K562 (cell line): ENCODE data around the gene PRKAR1A. TPM values are rescaled to one million over a fixed set of nuclear protein-coding genes. Genes with fewer than 3 reads are reported as not detected.

Experiments
- ATAC-seq: fragments of 200-7000 bp; cut with Tn5 transposase; 3 replicates; pipeline ENCODE4 v1.9.1; 2020; ENCODE audit warnings: moderate library complexity
- BruUV-seq: library from RNA; stranded (reverse); fragments of 400-500 nt; replicated peaks from 2 replicates; lab custom pipeline; 2021; lab: Mats Ljungman, UMichigan
- CTCF ChIA-PET: fragments of 300-600 bp; formaldehyde crosslinking; extraction: SDS; loops from one replicate; lab custom pipeline; 2021; ENCODE audit warnings: low intra/inter-chr PET ratio; lab: Yijun Ruan, JAX
- POLR2A ChIA-PET: fragments of 300-600, 350-650 bp; sonication (Branson Sonifier 250); formaldehyde crosslinking; extraction: SDS; loops from one replicate; lab custom pipeline; 2021; ENCODE audit warnings: antibody characterized with exemption, inconsistent platforms; lab: Yijun Ruan, JAX
- DNase-seq, 4 experiments: peaks; one replicate each; pipeline versions ENCODE4 v3.0.0 to v3.0.0-alpha.2; 2011 to 2018; ENCODE audit warnings: low spot score in 3 of 4, mixed read lengths in 3 of 4; ENCODE audit errors: extremely low read depth in 1 of 4
- FAIRE-seq: peaks from 2 replicates; lab custom pipeline; 2011; peaks lifted over from hg19 to GRCh38; lab: Jason Lieb, UNC
- H2AFZ ChIP-seq: 2 replicates; pipeline ENCODE4 v1.6.0; 2011; ENCODE audit warnings: low read depth, low read length, control low read depth, inconsistent platforms
- H3K27ac ChIP-seq: fragments of 200-600 bp; 3 replicates; pipeline ENCODE4 v1.8.0; 2011; ENCODE audit warnings: low read depth, mild to moderate bottlenecking, control low read depth, inconsistent platforms, low read length, moderate library complexity, mixed read lengths; ENCODE audit errors: extremely low read depth
- H3K27me3 ChIP-seq, 2 experiments: fragments of 300-600 bp in 1 of 2; 2 replicates in 1 of 2; 3 replicates in 1 of 2; pipeline versions ENCODE4 v1.6.0 to v1.8.0; 2011; ENCODE audit warnings: inconsistent platforms in 2 of 2, low read length in 2 of 2, mild to moderate bottlenecking in 1 of 2, mixed read lengths in 1 of 2, moderate library complexity in 1 of 2; ENCODE audit not compliant: control insufficient read depth in 2 of 2, insufficient read depth in 2 of 2
- H3K36me3 ChIP-seq: fragments of 300-600 bp; 3 replicates; pipeline ENCODE4 v1.8.0; 2011; ENCODE audit warnings: mild to moderate bottlenecking, low read length, inconsistent platforms; ENCODE audit not compliant: control insufficient read depth, insufficient read depth
- H3K4me1 ChIP-seq, 2 experiments: fragments of 200-600 bp in 1 of 2; replicated peaks in 1 of 2; 2 replicates in 1 of 2; 3 replicates in 1 of 2; pipeline versions ENCODE4 v1.5.1 to v1.8.0; 2011; ENCODE audit warnings: inconsistent platforms in 2 of 2, low read length in 2 of 2, mild to moderate bottlenecking in 1 of 2, mixed read lengths in 1 of 2, moderate library complexity in 1 of 2; ENCODE audit not compliant: control insufficient read depth in 2 of 2, insufficient read depth in 2 of 2
- H3K4me2 ChIP-seq: 2 replicates; pipeline ENCODE4 v1.6.1; 2011; ENCODE audit warnings: low read length, control low read depth, inconsistent platforms, mixed read lengths; ENCODE audit not compliant: insufficient read depth
- H3K4me3 ChIP-seq: fragments of 200-600 bp; sonication (generic), shearing (Covaris generic); 2 replicates; pipeline ENCODE4 v1.5.1; 2016; ENCODE audit warnings: control low read depth, inconsistent platforms
- H3K79me2 ChIP-seq: fragments of 200-600 bp; 3 replicates; pipeline ENCODE4 v1.8.0; 2011; ENCODE audit warnings: low read length, inconsistent platforms; ENCODE audit not compliant: control insufficient read depth, insufficient read depth
- H3K9ac ChIP-seq, 2 experiments: 2 replicates each; pipeline versions ENCODE4 v1.6.0 to v1.6.1; 2011; ENCODE audit warnings: low read depth in 2 of 2, low read length in 2 of 2, control low read depth in 1 of 2, inconsistent platforms in 1 of 2, mild to moderate bottlenecking in 1 of 2, mixed read lengths in 1 of 2; ENCODE audit not compliant: insufficient read depth in 1 of 2
- H3K9me1 ChIP-seq: one replicate; pipeline ENCODE4 v1.6.0; 2011; ENCODE audit warnings: inconsistent platforms, mild to moderate bottlenecking, low read length, moderate library complexity; ENCODE audit not compliant: control insufficient read depth, insufficient read depth
- H3K9me3 ChIP-seq: replicated peaks from 2 replicates; pipeline ENCODE4 v1.5.1; 2011; ENCODE audit warnings: low read depth, low read length, inconsistent platforms; ENCODE audit not compliant: control insufficient read depth, insufficient read depth
- H4K20me1 ChIP-seq: replicated peaks from 2 replicates; pipeline ENCODE4 v1.6.1; 2011; ENCODE audit warnings: low read length, inconsistent platforms, mixed read lengths; ENCODE audit not compliant: control insufficient read depth, insufficient read depth
- DNMT1 ChIP-seq: fragments of 450-650 bp; IDR thresholded peaks from 2 replicates; pipeline ENCODE4 v1.6.1; 2016; ENCODE audit warnings: antibody characterized with exemption, mild to moderate bottlenecking
- GTF2E2 ChIP-seq: fragments of 200-800 bp; sonication (Bioruptor generic); IDR thresholded peaks from 2 replicates; pipeline ENCODE4 v1.6.1; 2016; ENCODE audit warnings: missing genetic modification characterization, missing compliant biosample characterization
- HNRNPK ChIP-seq: fragments of 200-400 bp; formaldehyde crosslinking; IDR thresholded peaks from one replicate; pipeline ENCODE4 v1.6.1; 2018; ENCODE audit warnings: mild to moderate bottlenecking, low read depth, low read length; ENCODE audit not compliant: poor library complexity, severe bottlenecking
- JUNB ChIP-seq: fragments of 450-650 bp; formaldehyde crosslinking; conservative IDR thresholded peaks from 2 replicates; pipeline ENCODE4 v1.4.0; 2020; ENCODE audit warnings: mild to moderate bottlenecking
- NFE2 ChIP-seq: IDR thresholded peaks from 2 replicates; pipeline ENCODE4 v1.6.1; 2014; ENCODE audit warnings: antibody characterized with exemption, low read depth
- RAD21 ChIP-seq, 2 experiments: fragments of 250-450 bp in 1 of 2; fragments of 450-650 bp in 1 of 2; sonication (Bioruptor Pico) in 1 of 2; formaldehyde crosslinking in 1 of 2; IDR thresholded peaks in 1 of 2; conservative IDR thresholded peaks in 1 of 2; 2 replicates each; pipeline versions ENCODE4 v1.4.0 to v1.8.0; 2020 to 2022; ENCODE audit warnings: mild to moderate bottlenecking in 2 of 2, moderate library complexity in 1 of 2
- ZNF311 ChIP-seq: fragments of 250-450 bp; sonication (Bioruptor Pico); IDR thresholded peaks from 2 replicates; pipeline ENCODE4 v1.4.0; 2020; ENCODE audit warnings: mild to moderate bottlenecking, moderate library complexity
- WGBS: fragments of 100-300 bp; shearing (Covaris generic); methylation state at CpG from one replicate; pipeline ENCODE4 v1.1.6; 2016; ENCODE audit warnings: low coverage, mixed read lengths; ENCODE audit not compliant: insufficient coverage; ENCODE audit errors: missing lambda C conversion rate; 5-methylcytosine and 5-hydroxymethylcytosine counted together
- in situ Hi-C: fragments of 300-500 bp; cut with MboI; formaldehyde crosslinking; loops from 4 replicates; pipeline ENCODE4 v1.15.0; 2018; ENCODE audit warnings: inconsistent platforms, mixed read lengths
- intact Hi-C: fragments of 100-400 bp; cut with micrococcal nuclease; formaldehyde crosslinking; loops from 2 replicates; pipeline ENCODE4 v1.14.2; 2022
- polyA plus RNA-seq, 8 experiments: library from polyadenylated mRNA; depleted of rRNA in 4 of 8; stranded (reverse) in 5 of 8; unstranded in 3 of 8; fragments of >200 nt; fragmentation: Nextera tagmentation in 2 of 8; fragmentation: Illumina TruSeq in 1 of 8; extraction: Ambion mirVana in 2 of 8; extraction: Trizol in 1 of 8; gene quantifications; 2 replicates each; pipeline versions ENCODE4 v1.2.1 to v1.2.3, GENCODE V29; 2011 to 2014; ENCODE audit warnings: inconsistent platforms in 1 of 8, missing spikeins in 1 of 8
- total RNA-seq, 7 experiments: library from RNA; depleted of rRNA in 6 of 7; stranded (reverse); fragments of >200 nt in 6 of 7; fragmentation: Illumina TruSeq in 2 of 7; extraction: Trizol in 2 of 7; gene quantifications; 2 replicates each; pipeline versions ENCODE4 v1.2.1 to v1.2.3, GENCODE V29; 2011 to 2021; ENCODE audit warnings: low replicate concordance in 1 of 7
- TF ChIP-seq, protein P1 (sequence below), 3 experiments: IDR thresholded peaks in 2 of 3; conservative IDR thresholded peaks in 1 of 3; 2 replicates each; pipeline ENCODE4 v1.5.1; 2011 to 2012; ENCODE audit warnings: low read length in 3 of 3, mild to moderate bottlenecking in 3 of 3, control low read depth in 2 of 3, improper control_type of control experiment in 1 of 3, inconsistent platforms in 1 of 3, low read depth in 1 of 3, mixed read lengths in 1 of 3, moderate library complexity in 1 of 3; ENCODE audit not compliant: insufficient read depth in 2 of 3

Gene PRKAR1A
- total and polyA plus RNA-seq, 9 of the 15 experiments (the other 6 are each of a cell fraction or from before 2014, with no cell fraction given) = 15.0 to 95.6 (median 67.5) TPM

DNA sequence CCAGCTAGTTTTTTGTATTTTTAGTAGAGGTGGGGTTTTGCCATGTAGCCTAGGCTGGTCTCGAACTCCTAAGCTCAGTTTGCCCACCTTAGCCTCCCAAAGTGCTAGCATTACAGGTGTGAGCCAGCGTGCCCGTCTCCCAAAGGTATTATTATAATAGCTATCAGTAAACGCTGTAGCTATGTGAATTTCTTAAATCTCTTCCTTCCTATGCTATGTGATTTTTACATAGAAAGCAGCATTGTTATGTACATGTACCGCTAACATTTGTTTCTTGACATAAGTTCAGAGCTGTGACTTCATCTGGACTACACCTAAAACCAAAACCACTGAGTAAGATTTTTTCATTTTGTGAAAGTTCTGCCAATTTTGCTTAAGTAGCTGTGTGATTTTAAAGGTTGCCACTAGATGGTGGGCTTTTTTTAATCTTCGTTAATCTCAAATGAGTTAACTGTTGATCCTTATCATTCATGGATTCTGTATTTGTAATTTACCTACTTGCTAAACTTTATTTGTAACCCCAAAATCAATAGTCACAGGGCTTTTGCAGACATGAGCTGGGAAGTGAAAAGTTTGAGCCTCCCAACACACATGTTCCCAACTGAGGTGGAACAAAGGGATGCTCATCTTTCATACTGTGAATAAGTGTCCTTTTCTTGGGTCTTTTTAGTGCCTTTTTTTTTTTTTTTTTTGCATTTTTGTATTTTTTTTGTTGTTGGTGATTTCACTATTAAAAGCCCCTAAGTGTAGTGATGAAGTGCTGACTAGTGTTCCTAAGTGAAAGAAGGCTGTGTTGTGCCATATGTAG lies 21.9 kb downstream of the PRKAR1A start:
- Histone ChIP-seq H3K9ac (no peak overlapping the region), H3K9me3 (no peaks in the 10 kb centered on the region), H3K4me1 (no peaks in the 10 kb centered on the region), H3K79me2 (no peaks in the 10 kb centered on the region), H3K4me2 (no peak overlapping the region), H3K27ac (no peak overlapping the region), H2AFZ (no peak overlapping the region), H4K20me1 (no peaks in the 10 kb centered on the region; the same call in 1 of the 2 replicates), H3K9me1 (no peaks in the 10 kb centered on the region), H3K27me3 (no peaks in the 10 kb centered on the region), H3K4me3 (no peak overlapping the region), H3K36me3 (peaks cover 52% of the 10 kb centered on the region; the same call in 2 of the 3 replicates)
- in situ Hi-C loops (no loop called here), intact Hi-C loops (no loop called here)
- FAIRE-seq (no peak), DNase-seq (no peak)
- ChIA-PET CTCF (no interaction called here), POLR2A (interaction anchor here (0.6 kb wide), 1 partner anchor 154 kb away, joined by 3 read pairs; no protein-coding TSS in a partner anchor)
- TF ChIP-seq HNRNPK (no peak), JUNB (CRISPR knock-in tag) (no peak), NFE2 (no peak), RAD21 (CRISPR knock-in tag; conservative IDR thresholded peaks at IDR 0.05 in 1 of 2, IDR thresholded peaks at IDR 0.05 in 1 of 2) (0 out of 4 replicates have a peak, but pooled peaks of 1 of the 2 experiments have one; percentile 7), ZNF311 (no peak), GTF2E2 (tag) (no peak), DNMT1 (no peak)
- TF ChIP-seq, protein P1, sequence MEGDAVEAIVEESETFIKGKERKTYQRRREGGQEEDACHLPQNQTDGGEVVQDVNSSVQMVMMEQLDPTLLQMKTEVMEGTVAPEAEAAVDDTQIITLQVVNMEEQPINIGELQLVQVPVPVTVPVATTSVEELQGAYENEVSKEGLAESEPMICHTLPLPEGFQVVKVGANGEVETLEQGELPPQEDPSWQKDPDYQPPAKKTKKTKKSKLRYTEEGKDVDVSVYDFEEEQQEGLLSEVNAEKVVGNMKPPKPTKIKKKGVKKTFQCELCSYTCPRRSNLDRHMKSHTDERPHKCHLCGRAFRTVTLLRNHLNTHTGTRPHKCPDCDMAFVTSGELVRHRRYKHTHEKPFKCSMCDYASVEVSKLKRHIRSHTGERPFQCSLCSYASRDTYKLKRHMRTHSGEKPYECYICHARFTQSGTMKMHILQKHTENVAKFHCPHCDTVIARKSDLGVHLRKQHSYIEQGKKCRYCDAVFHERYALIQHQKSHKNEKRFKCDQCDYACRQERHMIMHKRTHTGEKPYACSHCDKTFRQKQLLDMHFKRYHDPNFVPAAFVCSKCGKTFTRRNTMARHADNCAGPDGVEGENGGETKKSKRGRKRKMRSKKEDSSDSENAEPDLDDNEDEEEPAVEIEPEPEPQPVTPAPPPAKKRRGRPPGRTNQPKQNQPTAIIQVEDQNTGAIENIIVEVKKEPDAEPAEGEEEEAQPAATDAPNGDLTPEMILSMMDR (IDR thresholded peaks at IDR 0.05 in 2 of 3, conservative IDR thresholded peaks at IDR 0.05 in 1 of 3; ENCODE audit: insufficient read depth in 2 of 3, low read depth in 1 of 3, low read length in 3 of 3) = 0 out of 6 replicates have a peak, but pooled peaks of 1 of the 3 experiments have one; percentile 13
- TF ChIP-seq, all 486 proteins: peak for 2
- no TSS peak for BruUV-seq
- 90% methylated on average over 6 of the region's 6 CpGs for WGBS
- ATAC-seq = no peak
